MCF 10A (cell line): Measurements from ENCODE around the gene GCNT3. TPM values are rescaled to one million over a fixed set of nuclear protein-coding genes. Genes with fewer than 3 reads are reported as not detected.
"Not testable (repeated sequence)": the region's sequence is repeated elsewhere in the genome, so short reads cannot be mapped to it uniquely, and the experiment has no call there.

Source experiments
- BruUV-seq: library from RNA; stranded (reverse); fragments of 400-500 nt; replicated peaks from 2 replicates; lab custom pipeline; 2021; lab: Mats Ljungman, UMichigan
- CTCF ChIA-PET: fragments of 300-600 bp; sonication (Branson Sonifier 250); formaldehyde crosslinking; extraction: SDS; loops from one replicate; lab custom pipeline; 2021; ENCODE audit warnings: antibody characterized with exemption, inconsistent platforms; lab: Yijun Ruan, JAX
- POLR2A ChIA-PET: fragments of 300-600, 350-650 bp; sonication (Branson Sonifier 250); formaldehyde crosslinking; extraction: SDS; loops from one replicate; lab custom pipeline; 2020; ENCODE audit warnings: antibody characterized with exemption, inconsistent platforms; lab: Yijun Ruan, JAX
- DNase-seq: peaks from one replicate; pipeline ENCODE4 v3.0.0-alpha.2; 2018; ENCODE audit not compliant: unreplicated experiment
- H3K27ac Mint-ChIP-seq: one replicate; pipeline ENCODE4 v1.8.0; 2022; ENCODE audit warnings: mild to moderate bottlenecking, low read depth, mixed read lengths; ENCODE audit not compliant: unreplicated experiment
- H3K27me3 Mint-ChIP-seq: one replicate; pipeline ENCODE4 v1.8.0; 2022; ENCODE audit warnings: mixed read lengths; ENCODE audit not compliant: insufficient read depth, unreplicated experiment
- H3K36me3 Mint-ChIP-seq: one replicate; pipeline ENCODE4 v1.8.0; 2022; ENCODE audit warnings: mild to moderate bottlenecking, moderate library complexity, mixed read lengths; ENCODE audit not compliant: insufficient read depth, unreplicated experiment
- H3K4me1 Mint-ChIP-seq: one replicate; pipeline ENCODE4 v1.8.0; 2022; ENCODE audit warnings: mixed read lengths; ENCODE audit not compliant: insufficient read depth, unreplicated experiment
- H3K4me3 Mint-ChIP-seq: one replicate; pipeline ENCODE4 v1.8.0; 2022; ENCODE audit warnings: mild to moderate bottlenecking, moderate library complexity, mixed read lengths; ENCODE audit not compliant: unreplicated experiment
- H3K9me3 Mint-ChIP-seq: one replicate; pipeline ENCODE4 v1.8.0; 2022; ENCODE audit warnings: mixed read lengths; ENCODE audit not compliant: unreplicated experiment
- intact Hi-C: fragments of 100-400 bp; cut with micrococcal nuclease; formaldehyde crosslinking; loops from 2 replicates; pipeline ENCODE4 v1.14.1; 2022
- total RNA-seq: library from RNA; stranded (reverse); gene quantifications from 2 replicates; pipeline ENCODE4 v1.2.3, GENCODE V29; 2022
- TF ChIP-seq, protein P1 (sequence below): fragments of 200-600 bp; IDR thresholded peaks from one replicate; pipeline ENCODE4 v1.8.0; 2022; ENCODE audit warnings: antibody characterized with exemption, mild to moderate bottlenecking; ENCODE audit not compliant: unreplicated experiment

The GCNT3 gene
- total RNA-seq, 1 experiment from 2014 or later, result not detected

DNA sequence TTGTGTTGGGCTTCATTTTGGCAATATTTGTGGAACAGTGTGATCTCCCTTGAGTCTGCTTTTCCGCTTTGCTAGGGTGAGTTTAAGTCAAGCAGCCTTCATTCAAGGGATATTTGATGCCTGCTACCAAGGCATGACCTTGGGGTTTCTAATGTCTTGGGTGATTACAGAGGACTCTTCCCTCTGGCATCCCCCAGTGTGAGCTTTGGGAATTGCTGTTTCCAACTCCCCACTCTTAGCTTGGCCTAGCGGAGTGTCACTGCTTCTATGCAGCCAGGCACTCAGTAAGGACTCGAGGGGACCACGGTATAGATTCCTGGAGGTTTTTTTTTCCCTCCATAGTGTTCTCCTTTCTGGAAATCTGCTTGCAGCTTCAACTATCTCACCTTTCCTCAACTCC lies 21.1 kb downstream of the GCNT3 start:
- TF ChIP-seq, protein P1, sequence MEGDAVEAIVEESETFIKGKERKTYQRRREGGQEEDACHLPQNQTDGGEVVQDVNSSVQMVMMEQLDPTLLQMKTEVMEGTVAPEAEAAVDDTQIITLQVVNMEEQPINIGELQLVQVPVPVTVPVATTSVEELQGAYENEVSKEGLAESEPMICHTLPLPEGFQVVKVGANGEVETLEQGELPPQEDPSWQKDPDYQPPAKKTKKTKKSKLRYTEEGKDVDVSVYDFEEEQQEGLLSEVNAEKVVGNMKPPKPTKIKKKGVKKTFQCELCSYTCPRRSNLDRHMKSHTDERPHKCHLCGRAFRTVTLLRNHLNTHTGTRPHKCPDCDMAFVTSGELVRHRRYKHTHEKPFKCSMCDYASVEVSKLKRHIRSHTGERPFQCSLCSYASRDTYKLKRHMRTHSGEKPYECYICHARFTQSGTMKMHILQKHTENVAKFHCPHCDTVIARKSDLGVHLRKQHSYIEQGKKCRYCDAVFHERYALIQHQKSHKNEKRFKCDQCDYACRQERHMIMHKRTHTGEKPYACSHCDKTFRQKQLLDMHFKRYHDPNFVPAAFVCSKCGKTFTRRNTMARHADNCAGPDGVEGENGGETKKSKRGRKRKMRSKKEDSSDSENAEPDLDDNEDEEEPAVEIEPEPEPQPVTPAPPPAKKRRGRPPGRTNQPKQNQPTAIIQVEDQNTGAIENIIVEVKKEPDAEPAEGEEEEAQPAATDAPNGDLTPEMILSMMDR, result peak; percentile 34
- H3K27ac Mint-ChIP-seq, result no peak overlapping the region
- H3K4me3 Mint-ChIP-seq, result no peak overlapping the region
- no peaks in the 10 kb centered on the region for H3K27me3 Mint-ChIP-seq
- intact Hi-C loops, result no loop called here
- H3K4me1 Mint-ChIP-seq, result no peaks in the 10 kb centered on the region
- DNase-seq, result peak; percentile 36
- no TSS peak for BruUV-seq
- peaks cover 16% of the 10 kb centered on the region for H3K36me3 Mint-ChIP-seq
- ChIA-PET POLR2A (interaction anchor here (0.7 to 1.3 kb wide), 4 partner anchors 8 to 100 kb away, joined by 3 to 6 read pairs (median 3); no protein-coding TSS in a partner anchor), CTCF (interaction anchor here (0.6 to 16.0 kb wide), 9 partner anchors 9 to 809 kb away, joined by 3 to 196 read pairs (median 3); no protein-coding TSS in a partner anchor)
- H3K9me3 Mint-ChIP-seq, result no peaks in the 10 kb centered on the region

DNA sequence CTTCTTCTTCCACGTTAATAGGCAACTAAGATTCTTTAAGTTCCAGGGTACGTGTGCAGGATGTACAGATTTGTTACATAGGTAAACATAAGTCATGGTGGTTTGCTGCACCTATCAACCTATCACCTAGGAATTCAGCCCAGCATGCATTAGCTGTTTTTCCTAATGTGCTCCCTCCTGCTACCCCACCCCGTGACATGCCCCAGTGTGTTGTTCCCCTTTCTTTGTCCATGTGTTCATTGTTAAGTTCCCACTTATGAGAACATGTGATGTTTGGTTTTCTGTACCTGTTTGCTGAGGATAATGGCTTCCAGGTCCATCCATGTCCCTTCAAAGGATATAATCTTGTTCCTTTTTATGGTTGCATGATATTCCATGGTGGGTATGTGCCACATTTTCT lies 24.6 kb downstream of the GCNT3 start:
- Mint-ChIP-seq H3K27me3 (no peaks in the 10 kb centered on the region), H3K9me3 (no peaks in the 10 kb centered on the region), H3K36me3 (peaks cover 46% of the 10 kb centered on the region), H3K4me1 (no peaks in the 10 kb centered on the region), H3K4me3 (no peak overlapping the region), H3K27ac (no peak overlapping the region)
- TF ChIP-seq, protein P1, result no peak
- POLR2A ChIA-PET, result interaction anchor here (0.6 to 1.2 kb wide), 5 partner anchors 8 to 648 kb away, joined by 3 read pairs; no protein-coding TSS in a partner anchor
- intact Hi-C loops, result no loop called here
- CTCF ChIA-PET, result interaction anchor here (1.2 to 16.0 kb wide), 2 partner anchors 105 to 135 kb away, joined by 3 to 196 read pairs; no protein-coding TSS in a partner anchor
- DNase-seq, result no peak
- BruUV-seq, result no TSS peak

DNA sequence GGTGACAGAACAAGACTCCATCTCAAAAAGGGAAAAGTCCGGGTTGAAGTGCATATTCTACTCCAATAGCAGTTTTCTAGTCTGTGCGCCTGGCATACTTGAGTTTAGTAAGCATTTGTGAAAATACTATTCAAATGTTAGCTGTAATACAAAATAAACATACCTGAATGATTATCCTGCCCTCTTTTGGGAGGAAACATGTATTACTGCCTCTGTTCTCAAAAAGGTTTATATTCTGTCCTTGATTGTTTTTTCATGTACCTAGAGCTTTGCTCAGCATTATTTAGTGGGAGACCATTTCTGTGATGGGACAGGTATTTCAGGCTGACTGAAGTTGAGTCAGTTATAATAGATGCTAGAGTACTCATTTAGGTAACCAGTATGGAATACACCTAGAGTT lies 25.9 kb downstream of the GCNT3 start:
- intact Hi-C loops, H3K27me3 Mint-ChIP-seq, H3K27ac Mint-ChIP-seq, H3K4me1 Mint-ChIP-seq, BruUV-seq, H3K9me3 Mint-ChIP-seq, H3K4me3 Mint-ChIP-seq, DNase-seq: not testable (repeated sequence)
- H3K36me3 Mint-ChIP-seq, result peaks cover 46% of the 10 kb centered on the region
- TF ChIP-seq, protein P1, result peak; percentile 11
- ChIA-PET POLR2A (interaction anchor here (1.1 kb wide), 1 partner anchor 82 kb away, joined by 4 read pairs; no protein-coding TSS in a partner anchor), CTCF (interaction anchor here (0.6 to 16.0 kb wide), 6 partner anchors 8 to 121 kb away, joined by 3 to 196 read pairs (median 6); no protein-coding TSS in a partner anchor)

DNA sequence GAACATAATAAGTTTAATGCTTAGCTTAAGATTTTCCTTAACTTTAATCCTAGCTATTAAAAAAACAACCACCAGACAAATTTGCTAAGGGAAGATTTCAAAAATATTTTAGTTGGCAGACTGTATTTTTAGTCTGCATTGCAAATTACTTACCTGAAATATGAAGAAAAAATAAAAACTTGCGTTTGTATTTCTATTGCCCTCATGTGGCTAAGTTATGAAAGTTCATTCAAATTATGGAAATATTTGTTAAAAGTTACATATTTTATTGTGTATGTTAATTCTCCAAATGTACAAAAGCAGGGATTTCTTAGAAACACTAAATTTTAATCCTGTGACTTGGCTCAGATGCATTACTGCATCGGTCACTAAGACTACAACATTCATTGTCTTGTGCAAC lies 30.8 kb downstream of the GCNT3 start:
- Mint-ChIP-seq H3K4me3 (no peak overlapping the region), H3K36me3 (peaks cover 52% of the 10 kb centered on the region), H3K4me1 (peaks cover 5% of the 10 kb centered on the region), H3K27me3 (no peaks in the 10 kb centered on the region), H3K27ac (no peak overlapping the region), H3K9me3 (no peaks in the 10 kb centered on the region)
- ChIA-PET POLR2A (interaction anchor here (0.6 to 1.8 kb wide), 3 partner anchors 10 to 598 kb away, joined by 3 to 6 read pairs (median 3); no protein-coding TSS in a partner anchor), CTCF (interaction anchor here (0.6 to 16.0 kb wide), 10 partner anchors 9 to 652 kb away, joined by 3 to 196 read pairs (median 4); partner anchors contain the start of gene GCNT3)
- BruUV-seq, result no TSS peak
- TF ChIP-seq, protein P1, result no peak
- intact Hi-C loops, result no loop called here
- DNase-seq, result no peak
